ENCODE measurements around the gene STX11. TPM values are rescaled to one million over a fixed set of nuclear protein-coding genes. Genes with fewer than 3 reads are reported as not detected.

The STX11 gene
- polyA plus RNA-seq, 1 donor (not counting 4 experiments of a cell fraction or from before 2014, with no cell fraction given) = 0.28 TPM

- no peak overlapping the region for H3K9ac ChIP-seq (ENCODE audit: control insufficient read depth, extremely low read depth, insufficient read depth, low read length)
- H2AFZ ChIP-seq (ENCODE audit: control insufficient read depth, low read length) = no peak overlapping the region
- H3K27me3 ChIP-seq (ENCODE audit: control insufficient read depth, extremely low read depth, insufficient read depth, low read length) = no peaks in the 10 kb centered on the region
- dilution Hi-C loops (cut with MboI; ENCODE audit: extremely low pct_ligation_motif_present, low sequenced_read_pairs) = no loop called here
- no peak for DNase-seq (ENCODE audit: low read depth, low spot score)
- TF ChIP-seq EZH2 (IDR thresholded peaks at IDR 0.05; ENCODE audit: low read length) (no peak), CTCF (optimal IDR thresholded peaks at IDR 0.05 in 1 of 3, IDR thresholded peaks at IDR 0.05 in 1 of 3, conservative IDR thresholded peaks at IDR 0.05 in 1 of 3; ENCODE audit: extremely low read depth in 1 of 3, insufficient read depth in 2 of 3, low read length in 3 of 3) (no peak)
- H3K4me3 ChIP-seq (ENCODE audit: control insufficient read depth in 2 of 3, extremely low read depth in 1 of 3, insufficient read depth in 2 of 3, low read depth in 1 of 3, low read length in 3 of 3) = no peak overlapping the region
- H3K4me2 ChIP-seq (ENCODE audit: control insufficient read depth, extremely low read depth, insufficient read depth, low read depth, low read length) = no peak overlapping the region
- no peaks in the 10 kb centered on the region for H3K79me2 ChIP-seq (ENCODE audit: control insufficient read depth, insufficient read depth, low read length)
- H3K27ac ChIP-seq (ENCODE audit: control insufficient read depth, insufficient read depth, low read length) = no peak overlapping the region
- FAIRE-seq = no peak
- no peaks in the 10 kb centered on the region for H3K36me3 ChIP-seq (ENCODE audit: control insufficient read depth in 2 of 2, extremely low read depth in 1 of 2, insufficient read depth in 2 of 2, low read length in 2 of 2)
- no peaks in the 10 kb centered on the region for H3K9me3 ChIP-seq (ENCODE audit: control insufficient read depth, low read depth, low read length)
- no peaks in the 10 kb centered on the region for H3K4me1 ChIP-seq (ENCODE audit: control insufficient read depth, extremely low read depth, insufficient read depth, low read length)
- no peaks in the 10 kb centered on the region for H4K20me1 ChIP-seq (ENCODE audit: control insufficient read depth, extremely low read depth, insufficient read depth, low read length)
- H3K9me1 ChIP-seq (ENCODE audit: control insufficient read depth, extremely low read depth, insufficient read depth, low read length) = no peaks in the 10 kb centered on the region
These were observed 45.8 kb upstream of the STX11 start for GRCh38 chr6:144104488-144104887.

- H3K27me3 ChIP-seq (ENCODE audit: control insufficient read depth, extremely low read depth, insufficient read depth, low read length) = no peaks in the 10 kb centered on the region
- no peak overlapping the region for H3K4me3 ChIP-seq (ENCODE audit: control insufficient read depth in 2 of 3, extremely low read depth in 1 of 3, insufficient read depth in 2 of 3, low read depth in 1 of 3, low read length in 3 of 3)
- no peak overlapping the region for H3K9ac ChIP-seq (ENCODE audit: control insufficient read depth, extremely low read depth, insufficient read depth, low read length)
- H3K27ac ChIP-seq (ENCODE audit: control insufficient read depth, insufficient read depth, low read length) = no peak overlapping the region
- peak in 2 of 3 experiments; percentile 42 to 58 for TF ChIP-seq CTCF (optimal IDR thresholded peaks at IDR 0.05 in 1 of 3, IDR thresholded peaks at IDR 0.05 in 1 of 3, conservative IDR thresholded peaks at IDR 0.05 in 1 of 3; ENCODE audit: extremely low read depth in 1 of 3, insufficient read depth in 2 of 3, low read length in 3 of 3)
- no peak for TF ChIP-seq EZH2 (IDR thresholded peaks at IDR 0.05; ENCODE audit: low read length)
- no peaks in the 10 kb centered on the region for H3K36me3 ChIP-seq (ENCODE audit: control insufficient read depth in 2 of 2, extremely low read depth in 1 of 2, insufficient read depth in 2 of 2, low read length in 2 of 2)
- no peaks in the 10 kb centered on the region for H3K9me1 ChIP-seq (ENCODE audit: control insufficient read depth, extremely low read depth, insufficient read depth, low read length)
- dilution Hi-C loops (cut with MboI; ENCODE audit: extremely low pct_ligation_motif_present, low sequenced_read_pairs) = no loop called here
- H4K20me1 ChIP-seq (ENCODE audit: control insufficient read depth, extremely low read depth, insufficient read depth, low read length) = no peaks in the 10 kb centered on the region
- H3K4me2 ChIP-seq (ENCODE audit: control insufficient read depth, extremely low read depth, insufficient read depth, low read depth, low read length) = no peak overlapping the region
- H2AFZ ChIP-seq (ENCODE audit: control insufficient read depth, low read length) = no peak overlapping the region
- FAIRE-seq = peak; percentile 20
- H3K4me1 ChIP-seq (ENCODE audit: control insufficient read depth, extremely low read depth, insufficient read depth, low read length) = no peaks in the 10 kb centered on the region
- H3K9me3 ChIP-seq (ENCODE audit: control insufficient read depth, low read depth, low read length) = no peaks in the 10 kb centered on the region
- DNase-seq (ENCODE audit: low read depth, low spot score) = peak; percentile 7
- no peaks in the 10 kb centered on the region for H3K79me2 ChIP-seq (ENCODE audit: control insufficient read depth, insufficient read depth, low read length)
These were observed 45.3 kb upstream of the STX11 start for GRCh38 chr6:144104898-144105487.

All from keratinocyte (primary cell).